Left ventricle myocardium inferior (tissue), 1 donor: Measurements from ENCODE around the gene AGO3. TPM values are rescaled to one million over a fixed set of nuclear protein-coding genes. Genes with fewer than 3 reads are reported as not detected.

Source experiments
- DNase-seq: peaks from one replicate; pipeline ENCODE4 v3.0.0-alpha.2; 2020
- H3K27ac ChIP-seq: fragments of 200-600 bp; replicated peaks from 2 replicates; pipeline ENCODE4 v1.8.0; 2021
- H3K27me3 ChIP-seq: fragments of 200-600 bp; 2 replicates; pipeline ENCODE4 v1.8.0; 2021; ENCODE audit warnings: low read depth
- H3K36me3 ChIP-seq: fragments of 200-600 bp; 2 replicates; pipeline ENCODE4 v1.8.0; 2021
- H3K4me1 ChIP-seq: fragments of 200-600 bp; 2 replicates; pipeline ENCODE4 v1.8.0; 2021
- H3K4me3 ChIP-seq: fragments of 200-600 bp; 2 replicates; pipeline ENCODE4 v1.8.0; 2021; ENCODE audit warnings: mild to moderate bottlenecking, moderate library complexity
- H3K9me3 ChIP-seq: fragments of 200-600 bp; replicated peaks from 2 replicates; pipeline ENCODE4 v1.8.0; 2021
- intact Hi-C: fragments of 100-400 bp; cut with micrococcal nuclease; formaldehyde crosslinking; loops from one replicate; pipeline ENCODE4 v1.11.0; 2022
- total RNA-seq: library from RNA; stranded (reverse); fragmentation: NEBNext Ultra II Directional; extraction: Animal tissue kit (Norgen Biotek cat#: 25700); gene quantifications from one replicate; pipeline ENCODE4 v1.2.1, GENCODE V29; 2021
- TF ChIP-seq, protein P1 (sequence below): fragments of 200-600 bp; IDR thresholded peaks from 2 replicates; pipeline ENCODE4 v1.8.0; 2021; ENCODE audit warnings: antibody characterized with exemption, mild to moderate bottlenecking, borderline replicate concordance
- donor health status: DM: no; HTN: yes; CAD: no; lungs with severe emphysema.

AGO3 gene
- total RNA-seq, 1 donor from 2014 or later = 12.1 TPM

DNA sequence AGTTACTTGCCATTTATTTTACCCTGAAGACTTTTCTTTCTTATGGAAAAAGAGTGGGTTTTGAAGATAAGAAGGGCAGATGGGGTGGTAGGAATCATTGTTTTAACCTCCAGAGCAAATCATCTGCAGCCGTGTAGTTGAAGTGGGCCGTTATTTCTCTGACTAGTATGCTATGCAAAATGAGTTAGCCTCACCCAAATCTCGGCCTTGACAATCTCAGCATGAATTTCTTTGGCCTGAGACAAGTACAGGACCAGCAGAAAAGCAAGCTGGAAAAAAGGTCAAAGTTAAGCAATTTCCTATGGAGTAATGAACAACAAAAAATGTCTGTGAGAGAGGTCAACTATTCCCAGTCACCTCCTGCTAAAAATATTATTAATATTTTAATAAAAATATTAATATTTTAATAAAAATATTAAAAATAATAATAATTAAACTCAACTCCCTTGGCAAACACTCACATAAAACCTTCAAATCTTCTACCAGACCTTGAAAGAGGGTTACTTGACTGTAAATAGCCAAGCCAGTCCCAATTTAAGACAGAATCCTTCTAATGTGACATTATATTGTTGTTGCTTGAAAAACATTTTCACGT, 146.2 kb downstream of the AGO3 start:
- Histone ChIP-seq H3K27ac (no peak overlapping the region), H3K36me3 (no peaks in the 10 kb centered on the region), H3K4me3 (no peak overlapping the region), H3K27me3 (no peaks in the 10 kb centered on the region), H3K4me1 (no peaks in the 10 kb centered on the region), H3K9me3 (no peaks in the 10 kb centered on the region)
- intact Hi-C loops = no loop called here
- TF ChIP-seq, protein P1, sequence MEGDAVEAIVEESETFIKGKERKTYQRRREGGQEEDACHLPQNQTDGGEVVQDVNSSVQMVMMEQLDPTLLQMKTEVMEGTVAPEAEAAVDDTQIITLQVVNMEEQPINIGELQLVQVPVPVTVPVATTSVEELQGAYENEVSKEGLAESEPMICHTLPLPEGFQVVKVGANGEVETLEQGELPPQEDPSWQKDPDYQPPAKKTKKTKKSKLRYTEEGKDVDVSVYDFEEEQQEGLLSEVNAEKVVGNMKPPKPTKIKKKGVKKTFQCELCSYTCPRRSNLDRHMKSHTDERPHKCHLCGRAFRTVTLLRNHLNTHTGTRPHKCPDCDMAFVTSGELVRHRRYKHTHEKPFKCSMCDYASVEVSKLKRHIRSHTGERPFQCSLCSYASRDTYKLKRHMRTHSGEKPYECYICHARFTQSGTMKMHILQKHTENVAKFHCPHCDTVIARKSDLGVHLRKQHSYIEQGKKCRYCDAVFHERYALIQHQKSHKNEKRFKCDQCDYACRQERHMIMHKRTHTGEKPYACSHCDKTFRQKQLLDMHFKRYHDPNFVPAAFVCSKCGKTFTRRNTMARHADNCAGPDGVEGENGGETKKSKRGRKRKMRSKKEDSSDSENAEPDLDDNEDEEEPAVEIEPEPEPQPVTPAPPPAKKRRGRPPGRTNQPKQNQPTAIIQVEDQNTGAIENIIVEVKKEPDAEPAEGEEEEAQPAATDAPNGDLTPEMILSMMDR = no peak
- DNase-seq = no peak

DNA sequence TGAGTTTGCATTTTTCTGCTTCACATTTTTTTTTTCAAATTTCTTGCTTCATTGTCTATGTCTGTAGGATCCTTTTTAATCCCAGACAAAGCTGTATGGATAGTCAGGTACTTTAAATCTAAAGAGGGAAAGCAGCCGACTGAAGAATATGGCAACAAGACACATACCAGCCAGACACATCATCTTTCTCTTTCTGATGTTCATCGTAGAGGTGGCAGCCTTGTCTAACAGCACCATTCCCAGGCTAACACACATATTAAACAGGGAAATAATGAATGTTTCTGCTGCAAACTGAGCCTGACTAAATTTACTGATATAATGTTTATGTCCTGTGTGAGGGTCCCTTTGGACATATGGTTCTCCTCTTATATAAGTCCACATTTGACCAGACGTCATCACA, 149.3 kb downstream of the AGO3 start:
- DNase-seq = no peak
- Histone ChIP-seq H3K4me3 (no peak overlapping the region), H3K27me3 (peaks cover 27% of the 10 kb centered on the region), H3K4me1 (peaks cover 11% of the 10 kb centered on the region), H3K27ac (no peak overlapping the region), H3K36me3 (no peaks in the 10 kb centered on the region), H3K9me3 (no peaks in the 10 kb centered on the region)
- TF ChIP-seq, protein P1 = no peak
- intact Hi-C loops = no loop called here

DNA sequence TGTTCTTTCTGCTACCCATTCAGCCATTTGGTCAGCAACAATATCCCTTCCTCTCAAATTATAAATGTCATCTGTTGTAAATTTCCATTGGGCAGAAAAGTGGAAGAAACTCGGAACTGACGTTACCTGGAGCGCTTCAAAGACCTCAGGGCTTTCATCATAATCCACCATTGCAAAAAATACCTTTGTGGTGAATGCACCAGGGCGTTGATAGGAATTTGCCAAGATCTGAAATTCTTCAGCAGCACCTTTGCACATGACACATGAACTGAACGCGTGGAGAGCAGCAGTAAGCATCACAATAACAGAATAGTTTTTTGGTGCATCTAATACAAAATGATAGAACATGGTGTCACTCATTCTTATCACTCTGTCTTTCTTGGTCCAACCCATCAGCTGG, 149.9 kb downstream of the AGO3 start:
- peaks cover 11% of the 10 kb centered on the region for H3K4me1 ChIP-seq
- no peak overlapping the region for H3K4me3 ChIP-seq
- H3K36me3 ChIP-seq = no peaks in the 10 kb centered on the region
- TF ChIP-seq, protein P1 = no peak
- H3K27ac ChIP-seq = no peak overlapping the region
- intact Hi-C loops = no loop called here
- DNase-seq = no peak
- no peaks in the 10 kb centered on the region for H3K9me3 ChIP-seq
- H3K27me3 ChIP-seq = peaks cover 32% of the 10 kb centered on the region

DNA sequence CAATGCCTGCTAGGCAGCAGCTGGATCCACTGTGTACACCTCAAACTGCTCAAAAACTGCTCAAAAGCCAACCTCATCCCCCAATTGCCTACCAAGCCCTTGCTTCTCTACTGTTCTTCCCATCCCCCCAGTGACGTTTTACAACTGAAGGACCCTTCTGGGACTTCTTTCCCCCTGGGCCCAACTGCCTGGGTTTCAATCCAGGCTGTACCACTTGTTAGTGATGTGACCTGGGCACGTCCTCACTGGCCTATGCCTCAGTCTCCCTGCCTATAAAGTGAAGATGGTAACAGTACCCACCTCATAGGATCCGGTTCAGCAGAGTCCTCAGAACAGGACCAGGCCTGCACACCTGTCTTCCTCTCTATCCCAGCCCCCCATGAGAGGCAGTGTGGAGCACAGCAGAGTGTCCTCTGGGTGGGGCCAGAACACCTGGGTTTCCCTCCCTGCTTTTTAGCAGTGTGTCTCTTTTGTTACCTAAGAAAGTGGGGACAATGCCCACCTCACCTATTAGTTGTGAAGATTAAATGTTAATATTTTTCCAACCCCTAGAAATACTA, 151.1 kb downstream of the AGO3 start:
- peaks cover 41% of the 10 kb centered on the region for H3K27me3 ChIP-seq
- no peak for DNase-seq
- H3K4me1 ChIP-seq = peaks cover 11% of the 10 kb centered on the region
- H3K9me3 ChIP-seq = no peaks in the 10 kb centered on the region
- no peak overlapping the region for H3K27ac ChIP-seq
- intact Hi-C loops = no loop called here
- H3K36me3 ChIP-seq = no peaks in the 10 kb centered on the region
- TF ChIP-seq, protein P1 = no peak
- H3K4me3 ChIP-seq = no peak overlapping the region

DNA sequence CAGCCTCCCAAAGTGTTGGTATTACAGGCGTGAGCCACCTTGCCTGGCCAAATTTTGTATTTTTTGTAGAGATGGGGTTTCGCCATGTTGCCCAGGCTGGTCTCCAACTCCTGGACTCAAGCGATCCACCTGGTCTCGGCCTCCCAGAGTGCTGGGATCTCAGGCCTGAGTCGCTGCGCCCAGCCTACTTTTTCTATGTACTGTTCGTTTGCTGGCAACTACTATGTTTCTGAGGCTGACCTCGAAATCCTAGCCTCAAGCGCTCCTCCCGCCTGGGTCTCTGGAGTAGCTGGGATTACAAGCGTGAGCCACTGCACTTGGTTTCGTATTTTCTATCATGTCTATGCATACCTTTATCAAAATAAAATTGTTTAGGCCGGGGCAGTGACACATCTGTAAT, 152.3 kb downstream of the AGO3 start:
- peaks cover 41% of the 10 kb centered on the region for H3K27me3 ChIP-seq
- intact Hi-C loops = no loop called here
- TF ChIP-seq, protein P1 = no peak

More for the DNA sequence above, 152.3 kb downstream of the AGO3 start:
- H3K27ac ChIP-seq = no peak overlapping the region
- H3K36me3 ChIP-seq = no peaks in the 10 kb centered on the region
- peaks cover 13% of the 10 kb centered on the region for H3K4me1 ChIP-seq
- no peak overlapping the region for H3K4me3 ChIP-seq
- H3K9me3 ChIP-seq = no peaks in the 10 kb centered on the region
- DNase-seq = no peak
